Pancreas (tissue), 10 donors: Measurements from ENCODE around the gene ITPRIPL2. TPM values are rescaled to one million over a fixed set of nuclear protein-coding genes. Genes with fewer than 3 reads are reported as not detected.

Experiments used
- ATAC-seq, 4 donors: fragments of 200-7000 bp; cut with Tn5 transposase; one replicate each; pipeline versions ENCODE4 v1.8.0 to v1.9.1; 2020; ENCODE audit warnings: mild to moderate bottlenecking in 4 of 4, moderate library complexity in 4 of 4
- DNase-seq, 6 donors: peaks; one replicate each; pipeline ENCODE4 v3.0.0-alpha.2; 2020
- FAIRE-seq: peaks from 2 replicates; lab custom pipeline; 2012; peaks lifted over from hg19 to GRCh38; lab: Jason Lieb, UNC
- H3K27ac ChIP-seq, 4 donors: fragments of 200-600 bp; sonication (generic); 1 replicate in 3 of 4; 2 replicates in 1 of 4; pipeline versions ENCODE4 v1.5.0 to v1.8.0; 2020
- H3K27me3 ChIP-seq, 4 donors: fragments of 200-600 bp; one replicate each; pipeline ENCODE4 v1.8.0; 2021
- H3K36me3 ChIP-seq, 3 donors: fragments of 200-600 bp; sonication (generic) in 1 of 3; one replicate each; pipeline versions ENCODE4 v1.5.0 to v1.8.0; 2020 to 2021
- H3K4me1 ChIP-seq, 3 donors: fragments of 200-600 bp; one replicate each; pipeline ENCODE4 v1.8.0; 2021
- H3K4me3 ChIP-seq, 4 donors: fragments of 200-600 bp; sonication (generic) in 2 of 4; one replicate each; pipeline versions ENCODE4 v1.5.0 to v1.8.0; 2020 to 2021
- H3K9me3 ChIP-seq, 4 donors: fragments of 200-600 bp; one replicate each; pipeline ENCODE4 v1.8.0; 2021
- WGBS, 2 donors: extraction: QIAGEN DNeasy Blood & Tissue Kit; methylation state at CpG; one replicate each; pipeline ENCODE4 v1.1.7; 2013; 5-methylcytosine and 5-hydroxymethylcytosine counted together
- intact Hi-C, 3 donors: fragments of 100-400 bp; cut with DNase I; formaldehyde crosslinking; loops; one replicate each; pipeline versions ENCODE4 v1.11.1 to v1.14.2; 2022
- polyA plus RNA-seq, 2 donors: library from polyadenylated mRNA; stranded (reverse); fragments of 200-250 nt; gene quantifications; one replicate each; pipeline ENCODE4 v1.2.3, GENCODE V29; 2013
- total RNA-seq, 6 donors: library from RNA; stranded (reverse); fragmentation: NEBNext Ultra II Directional in 4 of 6; extraction: Animal tissue kit (Norgen Biotek cat#: 25700) in 4 of 6; gene quantifications; one replicate each; pipeline versions ENCODE4 v1.2.1 to v1.2.4, GENCODE V29; 2021 to 2023
- TF ChIP-seq, protein P1 (sequence below), 4 donors: fragments of 200-600 bp; sonication (generic) in 3 of 4; IDR thresholded peaks; one replicate each; pipeline versions ENCODE4 v1.5.0 to v1.8.0; 2021; ENCODE audit warnings: antibody characterized with exemption in 4 of 4
- donor health status: healthy with polysubstance abuse.
- donor health status: DM: no; HTN: no; CAD: no; lungs with moderate emphysema.
- donor health status: DM: no; HTN: no; CAD: no.
- donor health status: control.
- donor health status: control.
- donor health status: Bipolar disorder and iron deficiency.
- donor health status: DM: yes; HTN: yes; CAD: no.
- donor health status: DM: no; HTN: no; CAD: no.
- donor health status: DM: no; HTN: no; CAD: no.
- donor health status: DM: yes; HTN: yes; CAD: no.

The ITPRIPL2 gene
- total and polyA plus RNA-seq, 8 donors, result 4.0 to 36.2 (median 19.8) TPM

DNA sequence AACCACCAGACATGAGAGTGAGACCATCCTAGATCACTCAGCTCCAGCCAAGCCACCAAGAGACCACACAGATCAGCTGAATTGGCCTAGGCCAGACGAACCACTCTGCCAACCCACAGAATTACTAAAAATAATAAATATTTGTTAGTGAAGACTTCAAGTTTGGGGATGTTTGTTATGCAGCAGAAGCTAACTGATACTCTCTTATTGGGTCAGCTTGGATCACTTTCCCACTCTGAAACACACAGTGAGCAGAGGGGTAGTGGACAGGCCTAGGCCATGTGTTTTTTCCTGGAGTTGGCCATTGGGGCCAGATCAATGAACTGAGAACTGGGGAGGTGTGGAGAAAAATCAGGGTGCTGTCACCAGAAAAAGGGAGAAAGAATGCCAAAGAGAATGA is 15.6 kb upstream of the ITPRIPL2 start:
- WGBS, 2 donors, result 91 to 100% methylated on average over 1 of the region's 1 CpG
- H3K36me3 ChIP-seq, result no peaks in the 10 kb centered on the region
- no peak overlapping the region for H3K4me3 ChIP-seq
- no peaks in the 10 kb centered on the region for H3K27me3 ChIP-seq
- H3K27ac ChIP-seq, result no peak overlapping the region
- no peak for FAIRE-seq
- intact Hi-C loops, result loop anchor here in 2 of 3 donors (10.0 kb wide), 2 partner anchors 407 to 417 kb away; no protein-coding TSS in a partner anchor
- H3K4me1 ChIP-seq, result peaks cover 0 to 4% (median 0%) of the 10 kb centered on the region in 3 donors
- TF ChIP-seq, protein P1, sequence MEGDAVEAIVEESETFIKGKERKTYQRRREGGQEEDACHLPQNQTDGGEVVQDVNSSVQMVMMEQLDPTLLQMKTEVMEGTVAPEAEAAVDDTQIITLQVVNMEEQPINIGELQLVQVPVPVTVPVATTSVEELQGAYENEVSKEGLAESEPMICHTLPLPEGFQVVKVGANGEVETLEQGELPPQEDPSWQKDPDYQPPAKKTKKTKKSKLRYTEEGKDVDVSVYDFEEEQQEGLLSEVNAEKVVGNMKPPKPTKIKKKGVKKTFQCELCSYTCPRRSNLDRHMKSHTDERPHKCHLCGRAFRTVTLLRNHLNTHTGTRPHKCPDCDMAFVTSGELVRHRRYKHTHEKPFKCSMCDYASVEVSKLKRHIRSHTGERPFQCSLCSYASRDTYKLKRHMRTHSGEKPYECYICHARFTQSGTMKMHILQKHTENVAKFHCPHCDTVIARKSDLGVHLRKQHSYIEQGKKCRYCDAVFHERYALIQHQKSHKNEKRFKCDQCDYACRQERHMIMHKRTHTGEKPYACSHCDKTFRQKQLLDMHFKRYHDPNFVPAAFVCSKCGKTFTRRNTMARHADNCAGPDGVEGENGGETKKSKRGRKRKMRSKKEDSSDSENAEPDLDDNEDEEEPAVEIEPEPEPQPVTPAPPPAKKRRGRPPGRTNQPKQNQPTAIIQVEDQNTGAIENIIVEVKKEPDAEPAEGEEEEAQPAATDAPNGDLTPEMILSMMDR (IDR thresholded peaks at IDR 0.05), result no peak
- ATAC-seq, result no peak
- H3K9me3 ChIP-seq, result no peaks in the 10 kb centered on the region
- DNase-seq, result no peak

DNA sequence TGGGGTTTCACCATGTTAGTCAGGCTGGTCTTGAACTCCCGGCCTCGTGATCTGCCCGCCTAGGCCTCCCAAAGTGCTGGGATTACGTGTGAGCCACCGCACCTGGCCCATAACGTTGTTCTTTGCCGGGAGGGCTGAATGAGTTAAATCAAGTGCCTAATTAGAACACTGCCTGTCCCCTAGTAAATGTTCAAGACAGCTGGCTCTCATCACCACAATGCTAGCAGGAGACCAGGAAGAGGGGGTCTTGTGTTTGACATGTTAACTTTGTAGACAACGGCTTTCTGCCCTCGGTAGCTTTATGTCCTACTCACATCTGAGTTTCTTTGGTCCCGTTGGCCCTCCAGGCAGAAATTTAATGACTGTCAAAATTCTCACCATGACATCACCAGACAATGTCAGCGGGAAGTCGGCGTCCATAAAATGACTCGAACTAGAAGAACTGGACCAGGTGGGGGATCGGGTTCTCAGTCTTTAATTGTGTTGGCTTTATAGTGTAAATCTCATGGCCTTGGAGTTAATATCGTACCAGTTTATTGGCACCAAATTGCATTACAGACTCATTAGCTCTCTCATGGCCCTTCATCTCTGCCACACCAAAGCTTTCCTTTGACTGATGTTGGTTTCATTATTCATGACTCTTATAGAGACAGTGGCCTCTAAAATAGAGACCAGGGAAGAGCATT is 11.4 kb upstream of the ITPRIPL2 start:
- Histone ChIP-seq H3K27me3 (no peaks in the 10 kb centered on the region), H3K36me3 (no peaks in the 10 kb centered on the region), H3K27ac (no peak overlapping the region), H3K9me3 (no peaks in the 10 kb centered on the region), H3K4me3 (no peak overlapping the region), H3K4me1 (peaks cover 0 to 2% (median 0%) of the 10 kb centered on the region in 3 donors)
- DNase-seq (no peak), FAIRE-seq (no peak), ATAC-seq (peak in 1 of 4 donors; percentile 31)
- 73 to 76% methylated on average over 16 of the region's 16 CpGs for WGBS, 2 donors
- TF ChIP-seq, protein P1 (IDR thresholded peaks at IDR 0.05), result no peak
- intact Hi-C loops, result no loop called here

DNA sequence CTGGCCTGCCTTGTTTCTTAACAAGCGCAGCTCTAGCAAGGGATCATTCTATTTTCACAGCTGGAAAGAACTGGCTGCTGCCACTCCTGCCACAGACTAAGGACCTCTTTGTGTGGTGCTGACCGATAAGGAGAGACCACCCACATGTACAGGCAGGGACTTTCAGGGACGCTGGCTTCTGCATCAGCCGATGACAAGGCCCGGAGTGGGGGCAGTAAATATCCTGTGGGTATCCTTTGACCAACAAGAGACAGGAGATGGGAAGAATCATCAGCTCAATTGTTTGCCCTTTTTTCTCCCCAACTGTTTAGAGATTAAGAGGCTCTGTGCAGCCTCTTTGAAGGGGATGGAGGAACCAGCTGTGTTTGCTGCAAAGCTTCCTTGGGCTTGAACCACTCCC is 9.2 kb upstream of the ITPRIPL2 start:
- intact Hi-C loops, result no loop called here
- TF ChIP-seq, protein P1 (IDR thresholded peaks at IDR 0.05), result no peak
- Histone ChIP-seq H3K9me3 (no peaks in the 10 kb centered on the region), H3K36me3 (no peaks in the 10 kb centered on the region), H3K27me3 (no peaks in the 10 kb centered on the region), H3K4me1 (peaks cover 0 to 4% (median 0%) of the 10 kb centered on the region in 3 donors), H3K27ac (no peak overlapping the region), H3K4me3 (no peak overlapping the region)
- ATAC-seq, result no peak
- FAIRE-seq, result no peak
- WGBS, 2 donors, result 88 to 90% methylated on average over 5 of the region's 5 CpGs
- DNase-seq, result no peak

DNA sequence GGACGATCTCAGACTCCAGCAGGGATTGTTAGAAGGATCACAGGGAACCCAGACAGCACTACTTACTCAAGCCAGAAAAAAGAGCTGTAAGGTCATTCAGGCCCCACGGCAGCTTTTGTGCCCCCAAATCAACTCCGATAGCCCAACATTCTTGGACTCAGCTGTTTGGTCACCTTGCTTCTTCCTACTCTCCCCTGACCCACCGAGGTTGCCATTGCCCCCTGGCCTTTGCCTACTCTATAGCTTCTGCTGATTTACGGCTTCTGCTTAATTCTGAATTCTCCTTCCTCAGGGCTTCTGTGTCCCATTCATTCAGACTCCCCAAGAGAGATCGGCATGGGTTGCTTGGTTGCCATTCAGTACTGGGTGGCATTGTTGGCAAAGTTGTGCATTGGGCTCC is 8.6 kb upstream of the ITPRIPL2 start:
- no peak for FAIRE-seq
- ATAC-seq, result no peak

More for the DNA sequence above, 8.6 kb upstream of the ITPRIPL2 start:
- H3K27ac ChIP-seq, result no peak overlapping the region
- no peak overlapping the region for H3K4me3 ChIP-seq
- 93 to 98% methylated on average over 6 of the region's 6 CpGs for WGBS, 2 donors
- H3K4me1 ChIP-seq, result peaks cover 0 to 4% (median 0%) of the 10 kb centered on the region in 3 donors
- H3K36me3 ChIP-seq, result no peaks in the 10 kb centered on the region
- no peaks in the 10 kb centered on the region for H3K9me3 ChIP-seq
- intact Hi-C loops, result no loop called here
- no peak for DNase-seq
- TF ChIP-seq, protein P1 (IDR thresholded peaks at IDR 0.05), result no peak
- no peaks in the 10 kb centered on the region for H3K27me3 ChIP-seq
